Activated CD4-positive, alpha-beta T cell treated with anti-CD3 and anti-CD28 coated beads, Interleukin-2, amount 50 U/mL, for 48 hours (primary cell): ENCODE results near the gene HSPA1A.
"Not testable (repeated sequence)": the region's sequence is repeated elsewhere in the genome, so short reads cannot be mapped to it uniquely, and the experiment has no call there.

Experiments used
- DNase-seq, 2 experiments: peaks; one replicate each; pipeline ENCODE4 v3.0.0-alpha.2; 2020

The HSPA1A gene

GRCh38 chr6:31781244-31782125 is 33.9 kb upstream of the HSPA1A start:
- no peak for DNase-seq

GRCh38 chr6:31782126-31782855 is 33.1 kb upstream of the HSPA1A start:
- no peak for DNase-seq

- DNase-seq, result no peak
Observed at GRCh38 chr6:31784098-31784925, 31.0 kb upstream of the HSPA1A start.

GRCh38 chr6:31785475-31785874 is 29.9 kb upstream of the HSPA1A start:
- no peak for DNase-seq

GRCh38 chr6:31791324-31792089 is 23.8 kb upstream of the HSPA1A start:
- DNase-seq, result peak; percentile 50 to 62

GRCh38 chr6:31792090-31792374 is 23.3 kb upstream of the HSPA1A start:
- no peak for DNase-seq

GRCh38 chr6:31792761-31793171 is 22.6 kb upstream of the HSPA1A start:
- DNase-seq, result no peak

GRCh38 chr6:31793927-31794245 is 21.5 kb upstream of the HSPA1A start:
- not testable (repeated sequence) for DNase-seq

GRCh38 chr6:31794294-31794865 is 21.0 kb upstream of the HSPA1A start:
- no peak for DNase-seq

GRCh38 chr6:31794866-31795615 is 20.3 kb upstream of the HSPA1A start:
- no peak for DNase-seq

GRCh38 chr6:31795616-31796298 is 19.6 kb upstream of the HSPA1A start, which contains the start of gene VARS1:
VARS1 (minus strand) TSS chr6:31795752; CDS start chr6:31795217, 535 bp downstream.
- DNase-seq, result peak; percentile 88 to 90

- DNase-seq, result no peak
Observed at GRCh38 chr6:31796993-31797385, 18.4 kb upstream of the HSPA1A start.

- DNase-seq, result no peak
Observed at GRCh38 chr6:31797588-31797987, 17.8 kb upstream of the HSPA1A start.

- no peak for DNase-seq
Observed at GRCh38 chr6:31799781-31800180, 15.6 kb upstream of the HSPA1A start.

- DNase-seq, result not testable (repeated sequence)
Observed at GRCh38 chr6:31801031-31801927, 14.1 kb upstream of the HSPA1A start.

GRCh38 chr6:31805939-31806469 is 9.3 kb upstream of the HSPA1A start:
- no peak for DNase-seq

GRCh38 chr6:31806470-31807272 is 8.7 kb upstream of the HSPA1A start, which contains the start of gene LSM2:
LSM2 (minus strand) TSS chr6:31806966; CDS start chr6:31806757, 209 bp downstream.
- peak; percentile 97 to 98 for DNase-seq

- DNase-seq, result not testable (repeated sequence)
Observed at GRCh38 chr6:31808599-31808998, 6.7 kb upstream of the HSPA1A start.
